Measurements from ENCODE around the gene SPATA2L. TPM values are rescaled to one million over a fixed set of nuclear protein-coding genes. Genes with fewer than 3 reads are reported as not detected.
A peak's percentile ranks its signal among the peaks of the same experiment; 100 is the strongest.

Gene SPATA2L
- total RNA-seq, 1 donor from 2014 or later: 9.3 TPM

DNA sequence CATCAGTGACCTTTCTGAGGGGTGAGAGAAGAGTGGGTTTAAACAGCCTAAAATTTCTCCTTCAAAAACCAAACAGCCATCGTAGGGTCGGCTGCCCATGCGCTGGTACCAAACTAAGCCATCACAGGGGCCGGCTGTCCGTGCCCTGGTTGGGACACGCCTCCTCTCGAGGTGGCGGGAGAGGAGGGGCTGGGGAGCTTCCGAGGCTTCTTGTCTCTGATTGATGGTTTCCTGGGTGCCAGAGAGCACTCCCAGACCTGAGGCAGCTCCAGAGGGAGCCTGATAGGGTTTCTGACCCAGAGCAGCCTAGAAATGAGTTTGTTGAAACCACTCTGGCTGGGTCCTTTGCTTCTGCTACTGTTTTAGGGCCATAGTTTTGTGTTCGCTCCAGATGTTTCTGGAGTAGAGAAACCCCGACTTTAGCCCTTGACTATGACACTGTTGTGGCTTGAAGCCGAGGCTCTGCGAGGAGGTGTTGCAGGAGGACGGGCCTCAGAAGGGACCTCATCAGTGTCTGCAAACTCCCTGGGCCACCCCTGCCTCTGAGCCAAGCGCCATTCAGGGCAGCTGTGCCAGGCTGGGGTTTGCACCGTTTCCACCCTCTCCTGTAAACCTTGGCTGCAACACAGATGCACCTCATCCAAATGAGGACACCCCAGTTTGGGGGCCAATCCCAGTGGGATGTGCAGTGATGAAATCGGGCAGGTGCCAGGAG lies 26.1 kb upstream of the SPATA2L start:
- TF ChIP-seq, protein P1, sequence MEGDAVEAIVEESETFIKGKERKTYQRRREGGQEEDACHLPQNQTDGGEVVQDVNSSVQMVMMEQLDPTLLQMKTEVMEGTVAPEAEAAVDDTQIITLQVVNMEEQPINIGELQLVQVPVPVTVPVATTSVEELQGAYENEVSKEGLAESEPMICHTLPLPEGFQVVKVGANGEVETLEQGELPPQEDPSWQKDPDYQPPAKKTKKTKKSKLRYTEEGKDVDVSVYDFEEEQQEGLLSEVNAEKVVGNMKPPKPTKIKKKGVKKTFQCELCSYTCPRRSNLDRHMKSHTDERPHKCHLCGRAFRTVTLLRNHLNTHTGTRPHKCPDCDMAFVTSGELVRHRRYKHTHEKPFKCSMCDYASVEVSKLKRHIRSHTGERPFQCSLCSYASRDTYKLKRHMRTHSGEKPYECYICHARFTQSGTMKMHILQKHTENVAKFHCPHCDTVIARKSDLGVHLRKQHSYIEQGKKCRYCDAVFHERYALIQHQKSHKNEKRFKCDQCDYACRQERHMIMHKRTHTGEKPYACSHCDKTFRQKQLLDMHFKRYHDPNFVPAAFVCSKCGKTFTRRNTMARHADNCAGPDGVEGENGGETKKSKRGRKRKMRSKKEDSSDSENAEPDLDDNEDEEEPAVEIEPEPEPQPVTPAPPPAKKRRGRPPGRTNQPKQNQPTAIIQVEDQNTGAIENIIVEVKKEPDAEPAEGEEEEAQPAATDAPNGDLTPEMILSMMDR (IDR thresholded peaks at IDR 0.05): no peak
- Mint-ChIP-seq H3K27ac (ENCODE audit: unreplicated experiment) (no peak overlapping the region), H3K27me3 (ENCODE audit: low read depth) (no peaks in the 10 kb centered on the region), H3K4me3 (ENCODE audit: unreplicated experiment) (no peak overlapping the region), H3K36me3 (ENCODE audit: low read depth) (peaks cover 23% of the 10 kb centered on the region), H3K9me3 (ENCODE audit: low read depth) (no peaks in the 10 kb centered on the region), H3K4me1 (ENCODE audit: low read depth) (peaks cover 16% of the 10 kb centered on the region)
- no peak for DNase-seq (ENCODE audit: low spot score)

DNA sequence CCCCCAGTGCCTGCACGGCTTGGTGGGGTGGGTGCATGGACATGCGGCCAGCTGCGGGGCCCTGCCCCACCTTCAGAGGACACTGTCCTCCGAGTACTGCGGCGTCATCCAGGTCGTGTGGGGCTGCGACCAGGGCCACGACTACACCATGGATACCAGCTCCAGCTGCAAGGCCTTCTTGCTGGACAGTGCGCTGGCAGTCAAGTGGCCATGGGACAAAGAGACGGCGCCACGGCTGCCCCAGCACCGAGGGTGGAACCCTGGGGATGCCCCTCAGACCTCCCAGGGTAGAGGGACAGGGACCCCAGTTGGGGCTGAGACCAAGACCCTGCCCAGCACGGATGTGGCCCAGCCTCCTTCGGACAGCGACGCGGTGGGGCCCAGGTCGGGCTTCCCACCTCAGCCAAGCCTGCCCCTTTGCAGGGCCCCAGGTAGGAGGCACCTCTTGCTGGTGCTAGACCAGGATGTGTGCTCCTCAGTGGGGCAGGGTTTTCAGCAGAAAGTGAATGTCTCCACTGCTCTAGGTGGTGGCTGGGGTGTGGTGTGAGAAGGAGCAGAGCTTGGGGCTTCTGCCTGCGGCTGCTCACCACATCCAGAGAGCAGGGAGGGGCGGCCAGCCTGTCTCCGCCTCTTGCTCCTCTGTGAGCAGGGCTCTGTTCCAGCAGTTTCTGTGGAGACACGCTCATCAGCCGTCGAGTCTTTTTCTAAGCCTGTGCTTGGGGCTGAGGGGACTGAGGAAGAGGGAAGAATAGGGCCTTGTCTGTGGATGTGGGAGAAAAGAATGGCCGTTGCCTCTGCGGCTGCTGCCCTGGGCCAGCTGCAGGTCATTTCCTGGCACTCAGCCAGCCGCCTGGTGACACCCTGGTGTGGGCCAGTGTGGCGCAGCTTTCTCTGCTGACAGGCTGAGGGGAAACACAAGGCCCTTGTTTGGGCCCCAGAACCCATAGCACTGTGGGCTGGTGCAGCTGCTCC lies 22.1 kb upstream of the SPATA2L start:
- Mint-ChIP-seq H3K9me3 (ENCODE audit: low read depth) (no peaks in the 10 kb centered on the region), H3K4me1 (ENCODE audit: low read depth) (peaks cover 30% of the 10 kb centered on the region), H3K4me3 (ENCODE audit: unreplicated experiment) (peak overlapping the region; percentile 76), H3K27ac (ENCODE audit: unreplicated experiment) (peak overlapping the region; percentile 81), H3K27me3 (ENCODE audit: low read depth) (no peaks in the 10 kb centered on the region), H3K36me3 (ENCODE audit: low read depth) (peaks cover 11% of the 10 kb centered on the region)
- DNase-seq (ENCODE audit: low spot score): no peak
- TF ChIP-seq, protein P1 (IDR thresholded peaks at IDR 0.05): no peak

DNA sequence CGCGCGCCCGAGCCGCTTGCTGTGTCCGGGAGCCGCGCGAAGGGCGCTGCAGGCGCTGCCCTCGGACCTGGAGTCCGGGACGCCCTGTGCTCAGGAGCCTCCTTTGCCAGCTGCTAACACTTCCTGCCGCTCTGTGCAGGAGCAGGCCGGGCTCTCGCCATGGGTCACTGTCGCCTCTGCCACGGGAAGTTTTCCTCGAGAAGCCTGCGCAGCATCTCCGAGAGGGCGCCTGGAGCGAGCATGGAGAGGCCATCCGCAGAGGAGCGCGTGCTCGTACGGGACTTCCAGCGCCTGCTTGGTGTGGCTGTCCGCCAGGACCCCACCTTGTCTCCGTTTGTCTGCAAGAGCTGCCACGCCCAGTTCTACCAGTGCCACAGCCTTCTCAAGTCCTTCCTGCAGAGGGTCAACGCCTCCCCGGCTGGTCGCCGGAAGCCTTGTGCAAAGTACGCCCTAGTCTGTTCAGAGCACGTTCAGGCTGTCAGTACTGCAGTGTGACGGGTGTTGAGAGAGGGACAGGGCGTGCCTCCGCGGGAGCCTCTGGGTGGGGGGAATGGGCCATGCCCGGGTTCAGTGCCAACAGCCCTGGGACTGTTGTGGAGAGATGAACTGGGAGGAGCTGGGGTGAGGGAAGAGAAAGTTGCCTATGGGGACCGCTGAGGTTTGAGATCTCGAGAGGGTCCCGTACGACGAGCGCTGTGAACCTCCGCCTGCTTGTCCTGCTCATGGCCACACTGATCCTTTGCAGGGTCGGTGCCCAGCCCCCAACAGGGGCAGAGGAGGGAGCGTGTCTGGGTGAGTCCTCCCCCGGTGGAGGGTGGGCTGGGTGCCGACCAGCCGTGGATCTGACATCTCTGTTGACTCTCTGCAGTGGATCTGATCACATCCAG lies 21.1 kb upstream of the SPATA2L start:
- no peaks in the 10 kb centered on the region for H3K9me3 Mint-ChIP-seq (ENCODE audit: low read depth)
- TF ChIP-seq, protein P1 (IDR thresholded peaks at IDR 0.05): no peak
- H3K4me1 Mint-ChIP-seq (ENCODE audit: low read depth): peaks cover 30% of the 10 kb centered on the region
- H3K27me3 Mint-ChIP-seq (ENCODE audit: low read depth): no peaks in the 10 kb centered on the region
- H3K4me3 Mint-ChIP-seq (ENCODE audit: unreplicated experiment): peak overlapping the region; percentile 76
- H3K27ac Mint-ChIP-seq (ENCODE audit: unreplicated experiment): peak overlapping the region; percentile 81
- no peak for DNase-seq (ENCODE audit: low spot score)
- peaks cover 11% of the 10 kb centered on the region for H3K36me3 Mint-ChIP-seq (ENCODE audit: low read depth)

DNA sequence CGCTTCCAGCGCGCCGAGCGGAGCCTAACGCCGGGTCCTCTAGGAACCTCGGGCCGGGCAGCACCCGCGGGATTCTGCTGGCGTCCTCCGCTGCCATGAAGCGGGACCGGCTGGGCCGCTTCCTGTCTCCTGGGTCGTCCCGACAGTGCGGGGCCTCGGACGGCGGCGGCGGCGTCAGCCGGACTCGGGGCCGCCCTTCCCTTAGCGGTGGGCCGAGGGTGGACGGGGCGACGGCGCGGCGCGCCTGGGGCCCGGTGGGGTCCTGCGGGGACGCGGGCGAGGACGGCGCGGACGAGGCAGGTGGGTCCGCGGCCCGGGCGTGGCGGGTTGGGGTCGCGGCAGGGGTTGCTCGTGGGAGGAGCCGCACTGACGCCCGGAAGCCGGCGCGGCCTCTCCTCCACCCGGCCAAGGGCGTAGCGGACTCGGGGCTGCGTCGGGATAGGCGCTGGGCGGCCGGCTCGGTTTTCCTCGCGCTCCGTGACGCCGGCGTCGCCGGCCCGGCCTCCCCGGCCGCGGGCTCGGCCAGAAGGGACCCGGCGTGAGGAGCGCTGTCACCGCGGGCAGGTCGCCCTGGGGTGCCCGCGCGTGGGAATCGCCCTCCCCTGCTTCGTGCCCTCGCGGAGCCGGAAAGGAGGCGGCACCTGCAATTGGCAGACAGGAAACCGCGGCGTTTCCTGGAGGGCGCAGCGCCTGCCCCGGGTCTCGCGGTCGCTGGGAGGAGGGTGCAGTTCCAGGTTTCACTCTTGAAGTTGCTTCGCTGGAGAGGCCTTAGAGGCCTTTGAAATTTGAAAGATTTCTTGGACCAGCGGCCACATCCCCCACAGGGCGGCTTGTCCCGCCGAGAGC lies 20.3 kb upstream of the SPATA2L start:
- no peaks in the 10 kb centered on the region for H3K27me3 Mint-ChIP-seq (ENCODE audit: low read depth)
- H3K9me3 Mint-ChIP-seq (ENCODE audit: low read depth): no peaks in the 10 kb centered on the region
- peak overlapping the region; percentile 27 for H3K27ac Mint-ChIP-seq (ENCODE audit: unreplicated experiment)
- TF ChIP-seq, protein P1 (IDR thresholded peaks at IDR 0.05): peak; percentile 4
- H3K36me3 Mint-ChIP-seq (ENCODE audit: low read depth): peaks cover 6% of the 10 kb centered on the region
- H3K4me1 Mint-ChIP-seq (ENCODE audit: low read depth): peaks cover 30% of the 10 kb centered on the region
- peak overlapping the region; percentile 76 for H3K4me3 Mint-ChIP-seq (ENCODE audit: unreplicated experiment)
- DNase-seq (ENCODE audit: low spot score): no peak
